ENCODE measurements around the gene RHBDF2. TPM values are rescaled to one million over a fixed set of nuclear protein-coding genes. Genes with fewer than 3 reads are reported as not detected.
A peak's percentile ranks its signal among the peaks of the same experiment; 100 is the strongest.

Gene RHBDF2
- total RNA-seq, 1 donor from 2014 or later, result 30.7 TPM

GRCh38 chr17:76451506-76451905 lies 49.7 kb downstream of the RHBDF2 start:
- no peaks in the 10 kb centered on the region for H3K36me3 ChIP-seq (ENCODE audit: insufficient read depth, low read length)
- Mint-ChIP-seq H3K9me3 (ENCODE audit: unreplicated experiment) (no peaks in the 10 kb centered on the region), H3K36me3 (ENCODE audit: low read depth, unreplicated experiment) (peaks cover 2% of the 10 kb centered on the region), H3K27ac (ENCODE audit: unreplicated experiment) (peak overlapping the region; percentile 85), H3K4me3 (ENCODE audit: unreplicated experiment) (peak overlapping the region; percentile 97), H3K4me1 (ENCODE audit: low read depth, unreplicated experiment) (peaks cover 34% of the 10 kb centered on the region), H3K27me3 (ENCODE audit: low read depth, unreplicated experiment) (peaks cover 3% of the 10 kb centered on the region)
- peaks cover 62% of the 10 kb centered on the region for H3K79me2 ChIP-seq (ENCODE audit: insufficient read depth, low read length)
- peak overlapping the region; percentile 93 for H3K9ac ChIP-seq (ENCODE audit: low read length)
- no peak overlapping the region for H3K27ac ChIP-seq (ENCODE audit: low read depth, low read length)
- peak overlapping the region; percentile 83 for H3K4me3 ChIP-seq (ENCODE audit: insufficient read depth, low read depth, low read length)
- FAIRE-seq, result no peak
- DNase-seq (ENCODE audit: low read depth), result no peak
- H3K9me3 ChIP-seq (ENCODE audit: insufficient read depth, low read depth, low read length), result no peaks in the 10 kb centered on the region
- H3K4me1 ChIP-seq (ENCODE audit: insufficient read depth, low read length), result peaks cover 36% of the 10 kb centered on the region
- H2AFZ ChIP-seq (ENCODE audit: low read depth, low read length), result no peak overlapping the region
- H3K27me3 ChIP-seq (ENCODE audit: insufficient read depth, low read length), result no peaks in the 10 kb centered on the region
- TF ChIP-seq CTCF (IDR thresholded peaks at IDR 0.05; ENCODE audit: insufficient read depth, low read depth, low read length) (no peak), EZH2 (IDR thresholded peaks at IDR 0.05; ENCODE audit: insufficient read depth, low read length) (no peak)
- peaks cover 57% of the 10 kb centered on the region for H4K20me1 ChIP-seq (ENCODE audit: insufficient read depth, low read length)
- peak overlapping the region; percentile 95 for H3K4me2 ChIP-seq (ENCODE audit: low read length)

GRCh38 chr17:76449126-76449525 lies 52.1 kb downstream of the RHBDF2 start:
- no peaks in the 10 kb centered on the region for H3K36me3 ChIP-seq (ENCODE audit: insufficient read depth, low read length)
- H3K9me3 Mint-ChIP-seq (ENCODE audit: unreplicated experiment), result no peaks in the 10 kb centered on the region
- no peak overlapping the region for H3K9ac ChIP-seq (ENCODE audit: low read length)
- peaks cover 59% of the 10 kb centered on the region for H3K4me1 ChIP-seq (ENCODE audit: insufficient read depth, low read length)
- H3K36me3 Mint-ChIP-seq (ENCODE audit: low read depth, unreplicated experiment), result peaks cover 2% of the 10 kb centered on the region
- DNase-seq (ENCODE audit: low read depth), result no peak
- peak overlapping the region; percentile 12 for H3K27ac Mint-ChIP-seq (ENCODE audit: unreplicated experiment)
- no peak overlapping the region for H3K27ac ChIP-seq (ENCODE audit: low read depth, low read length)
- H2AFZ ChIP-seq (ENCODE audit: low read depth, low read length), result no peak overlapping the region
- peak overlapping the region; percentile 64 for H3K4me3 Mint-ChIP-seq (ENCODE audit: unreplicated experiment)
- no peak overlapping the region for H3K4me3 ChIP-seq (ENCODE audit: insufficient read depth, low read depth, low read length)
- FAIRE-seq, result no peak
- TF ChIP-seq CTCF (IDR thresholded peaks at IDR 0.05; ENCODE audit: insufficient read depth, low read depth, low read length) (no peak), EZH2 (IDR thresholded peaks at IDR 0.05; ENCODE audit: insufficient read depth, low read length) (no peak)
- no peaks in the 10 kb centered on the region for H3K9me3 ChIP-seq (ENCODE audit: insufficient read depth, low read depth, low read length)
- H3K4me2 ChIP-seq (ENCODE audit: low read length), result peak overlapping the region; percentile 78
- peaks cover 85% of the 10 kb centered on the region for H3K79me2 ChIP-seq (ENCODE audit: insufficient read depth, low read length)
- H3K27me3 ChIP-seq (ENCODE audit: insufficient read depth, low read length), result no peaks in the 10 kb centered on the region
- peaks cover 58% of the 10 kb centered on the region for H3K4me1 Mint-ChIP-seq (ENCODE audit: low read depth, unreplicated experiment)
- H4K20me1 ChIP-seq (ENCODE audit: insufficient read depth, low read length), result peaks cover 81% of the 10 kb centered on the region
- H3K27me3 Mint-ChIP-seq (ENCODE audit: low read depth, unreplicated experiment), result no peaks in the 10 kb centered on the region

GRCh38 chr17:76447931-76448652 lies 53.1 kb downstream of the RHBDF2 start:
- peaks cover 89% of the 10 kb centered on the region for H4K20me1 ChIP-seq (ENCODE audit: insufficient read depth, low read length)
- peaks cover 2% of the 10 kb centered on the region for H3K36me3 Mint-ChIP-seq (ENCODE audit: low read depth, unreplicated experiment)
- H3K4me3 ChIP-seq (ENCODE audit: insufficient read depth, low read depth, low read length), result no peak overlapping the region
- DNase-seq (ENCODE audit: low read depth), result peak; percentile 34
- H3K27ac ChIP-seq (ENCODE audit: low read depth, low read length), result no peak overlapping the region
- H3K4me1 ChIP-seq (ENCODE audit: insufficient read depth, low read length), result peaks cover 61% of the 10 kb centered on the region
- no peaks in the 10 kb centered on the region for H3K9me3 Mint-ChIP-seq (ENCODE audit: unreplicated experiment)
- H3K36me3 ChIP-seq (ENCODE audit: insufficient read depth, low read length), result no peaks in the 10 kb centered on the region
- H3K9ac ChIP-seq (ENCODE audit: low read length), result peak overlapping the region; percentile 6
- no peak overlapping the region for H3K27ac Mint-ChIP-seq (ENCODE audit: unreplicated experiment)
- no peak for TF ChIP-seq EZH2 (IDR thresholded peaks at IDR 0.05; ENCODE audit: insufficient read depth, low read length)
- TF ChIP-seq CTCF (IDR thresholded peaks at IDR 0.05; ENCODE audit: insufficient read depth, low read depth, low read length), result no peak
- no peaks in the 10 kb centered on the region for H3K27me3 ChIP-seq (ENCODE audit: insufficient read depth, low read length)
- no peak for FAIRE-seq
- peak overlapping the region; percentile 28 for H3K4me3 Mint-ChIP-seq (ENCODE audit: unreplicated experiment)
- H3K27me3 Mint-ChIP-seq (ENCODE audit: low read depth, unreplicated experiment), result no peaks in the 10 kb centered on the region
- no peak overlapping the region for H2AFZ ChIP-seq (ENCODE audit: low read depth, low read length)
- no peaks in the 10 kb centered on the region for H3K9me3 ChIP-seq (ENCODE audit: insufficient read depth, low read depth, low read length)
- H3K79me2 ChIP-seq (ENCODE audit: insufficient read depth, low read length), result peaks cover 95% of the 10 kb centered on the region
- H3K4me2 ChIP-seq (ENCODE audit: low read length), result peak overlapping the region; percentile 78
- H3K4me1 Mint-ChIP-seq (ENCODE audit: low read depth, unreplicated experiment), result peaks cover 63% of the 10 kb centered on the region
